Activated naive CD8-positive, alpha-beta T cell (primary cell): ENCODE data around the gene PKNOX1.
"Not testable (repeated sequence)": the region's sequence is repeated elsewhere in the genome, so short reads cannot be mapped to it uniquely, and the experiment has no call there.

Source experiments
- H3K27ac Mint-ChIP-seq: one replicate; pipeline ENCODE4 v1.8.0; 2021; ENCODE audit warnings: mixed read lengths
- H3K27me3 Mint-ChIP-seq: one replicate; pipeline ENCODE4 v1.8.0; 2021; ENCODE audit warnings: mixed read lengths
- H3K36me3 Mint-ChIP-seq: one replicate; pipeline ENCODE4 v1.8.0; 2021; ENCODE audit warnings: mixed read lengths
- H3K4me1 Mint-ChIP-seq: one replicate; pipeline ENCODE4 v1.8.0; 2021; ENCODE audit warnings: low read depth, mixed read lengths
- H3K4me3 Mint-ChIP-seq: one replicate; pipeline ENCODE4 v1.8.0; 2021; ENCODE audit warnings: mild to moderate bottlenecking, mixed read lengths
- H3K9me3 Mint-ChIP-seq: one replicate; pipeline ENCODE4 v1.8.0; 2021; ENCODE audit warnings: low read depth, mixed read lengths

Gene PKNOX1

GRCh38 chr21:42970946-42971653 is 3.3 kb upstream of the PKNOX1 start:
- no peaks in the 10 kb centered on the region for H3K9me3 Mint-ChIP-seq
- no peak overlapping the region for H3K4me3 Mint-ChIP-seq
- H3K36me3 Mint-ChIP-seq: no peaks in the 10 kb centered on the region

GRCh38 chr21:42971897-42972275 is 2.5 kb upstream of the PKNOX1 start:
- no peak overlapping the region for H3K4me3 Mint-ChIP-seq

More at GRCh38 chr21:42970946-42971653, 3.3 kb upstream of the PKNOX1 start:
- Mint-ChIP-seq H3K4me1 (peaks cover 4% of the 10 kb centered on the region), H3K27me3 (no peaks in the 10 kb centered on the region), H3K27ac (no peak overlapping the region)

GRCh38 chr21:42973309-42973990 is 912 bp upstream of the PKNOX1 start:
- Mint-ChIP-seq H3K4me1 (peaks cover 23% of the 10 kb centered on the region), H3K27me3 (no peaks in the 10 kb centered on the region), H3K27ac (peak overlapping the region; percentile 84), H3K36me3 (no peaks in the 10 kb centered on the region), H3K9me3 (no peaks in the 10 kb centered on the region), H3K4me3 (peak overlapping the region; percentile 71)

More at GRCh38 chr21:42971897-42972275, 2.5 kb upstream of the PKNOX1 start:
- Mint-ChIP-seq H3K4me1 (peaks cover 12% of the 10 kb centered on the region), H3K27me3 (no peaks in the 10 kb centered on the region), H3K36me3 (no peaks in the 10 kb centered on the region), H3K27ac (no peak overlapping the region), H3K9me3 (no peaks in the 10 kb centered on the region)

- Mint-ChIP-seq H3K4me3 (peak overlapping the region; percentile 88), H3K36me3 (peaks cover 3% of the 10 kb centered on the region)
These were observed 764 bp downstream of the PKNOX1 start for GRCh38 chr21:42974832-42975820.

GRCh38 chr21:42975886-42976608 is 1.7 kb downstream of the PKNOX1 start:
- H3K4me3 Mint-ChIP-seq: peak overlapping the region; percentile 88
- H3K27ac Mint-ChIP-seq: peak overlapping the region; percentile 93
- peaks cover 33% of the 10 kb centered on the region for H3K4me1 Mint-ChIP-seq
- no peaks in the 10 kb centered on the region for H3K27me3 Mint-ChIP-seq
- no peaks in the 10 kb centered on the region for H3K9me3 Mint-ChIP-seq
- H3K36me3 Mint-ChIP-seq: peaks cover 3% of the 10 kb centered on the region

More at GRCh38 chr21:42974832-42975820, 764 bp downstream of the PKNOX1 start:
- H3K27ac Mint-ChIP-seq: peak overlapping the region; percentile 93
- no peaks in the 10 kb centered on the region for H3K9me3 Mint-ChIP-seq
- H3K27me3 Mint-ChIP-seq: no peaks in the 10 kb centered on the region
- peaks cover 26% of the 10 kb centered on the region for H3K4me1 Mint-ChIP-seq

- Mint-ChIP-seq H3K27me3 (no peaks in the 10 kb centered on the region), H3K4me1 (peaks cover 51% of the 10 kb centered on the region), H3K9me3 (no peaks in the 10 kb centered on the region), H3K27ac (peak overlapping the region; percentile 64), H3K4me3 (no peak overlapping the region), H3K36me3 (peaks cover 3% of the 10 kb centered on the region)
These were observed 6.2 kb downstream of the PKNOX1 start for GRCh38 chr21:42980312-42981213.

GRCh38 chr21:42981214-42981523 is 6.8 kb downstream of the PKNOX1 start:
- H3K27me3 Mint-ChIP-seq: no peaks in the 10 kb centered on the region
- H3K27ac Mint-ChIP-seq: peak overlapping the region; percentile 64
- H3K36me3 Mint-ChIP-seq: peaks cover 3% of the 10 kb centered on the region
- H3K4me3 Mint-ChIP-seq: no peak overlapping the region
- H3K4me1 Mint-ChIP-seq: peaks cover 46% of the 10 kb centered on the region
- H3K9me3 Mint-ChIP-seq: no peaks in the 10 kb centered on the region

- H3K4me3 Mint-ChIP-seq: no peak overlapping the region
- peaks cover 3% of the 10 kb centered on the region for H3K36me3 Mint-ChIP-seq
- H3K9me3 Mint-ChIP-seq: no peaks in the 10 kb centered on the region
- H3K27ac Mint-ChIP-seq: no peak overlapping the region
- H3K27me3 Mint-ChIP-seq: no peaks in the 10 kb centered on the region
- peaks cover 46% of the 10 kb centered on the region for H3K4me1 Mint-ChIP-seq
These were observed 7.5 kb downstream of the PKNOX1 start for GRCh38 chr21:42981862-42982261.

- H3K36me3 Mint-ChIP-seq: peaks cover 3% of the 10 kb centered on the region
- H3K27ac Mint-ChIP-seq: peak overlapping the region; percentile 68
- H3K4me1 Mint-ChIP-seq: peaks cover 34% of the 10 kb centered on the region
- H3K4me3 Mint-ChIP-seq: no peak overlapping the region
- H3K9me3 Mint-ChIP-seq: no peaks in the 10 kb centered on the region
- H3K27me3 Mint-ChIP-seq: no peaks in the 10 kb centered on the region
These were observed 8.7 kb downstream of the PKNOX1 start for GRCh38 chr21:42983103-42983502.

GRCh38 chr21:42983869-42984268 is 9.5 kb downstream of the PKNOX1 start:
- H3K9me3 Mint-ChIP-seq: no peaks in the 10 kb centered on the region
- H3K4me1 Mint-ChIP-seq: peaks cover 37% of the 10 kb centered on the region
- peak overlapping the region; percentile 46 for H3K27ac Mint-ChIP-seq
- no peaks in the 10 kb centered on the region for H3K27me3 Mint-ChIP-seq
- H3K36me3 Mint-ChIP-seq: peaks cover 3% of the 10 kb centered on the region
- no peak overlapping the region for H3K4me3 Mint-ChIP-seq

GRCh38 chr21:42986125-42986783 is 11.9 kb downstream of the PKNOX1 start:
- Mint-ChIP-seq H3K27ac (no peak overlapping the region), H3K4me1 (peaks cover 38% of the 10 kb centered on the region), H3K27me3 (no peaks in the 10 kb centered on the region), H3K36me3 (no peaks in the 10 kb centered on the region), H3K9me3 (no peaks in the 10 kb centered on the region), H3K4me3 (no peak overlapping the region)

GRCh38 chr21:42988236-42988965 is 14.0 kb downstream of the PKNOX1 start:
- Mint-ChIP-seq H3K9me3 (no peaks in the 10 kb centered on the region), H3K27me3 (no peaks in the 10 kb centered on the region), H3K4me3 (no peak overlapping the region), H3K36me3 (no peaks in the 10 kb centered on the region), H3K4me1 (peaks cover 28% of the 10 kb centered on the region), H3K27ac (no peak overlapping the region)

GRCh38 chr21:42989370-42989769 is 15.0 kb downstream of the PKNOX1 start:
- H3K9me3 Mint-ChIP-seq, H3K27me3 Mint-ChIP-seq, H3K36me3 Mint-ChIP-seq, H3K4me3 Mint-ChIP-seq: not testable (repeated sequence)
- H3K27ac Mint-ChIP-seq: peak overlapping the region; percentile 34
- H3K4me1 Mint-ChIP-seq: peaks cover 25% of the 10 kb centered on the region
